HG02678 (cell line): ENCODE measurements around the gene PLCD4.
A peak's percentile ranks its signal among the peaks of the same experiment; 100 is the strongest.

Experiments used
- ATAC-seq: cut with Tn5 transposase; IDR thresholded peaks from one replicate; pipeline ENCODE4 v1.9.1; 2021; ENCODE audit warnings: mild to moderate bottlenecking, moderate library complexity; ENCODE audit not compliant: unreplicated experiment

Gene PLCD4

DNA sequence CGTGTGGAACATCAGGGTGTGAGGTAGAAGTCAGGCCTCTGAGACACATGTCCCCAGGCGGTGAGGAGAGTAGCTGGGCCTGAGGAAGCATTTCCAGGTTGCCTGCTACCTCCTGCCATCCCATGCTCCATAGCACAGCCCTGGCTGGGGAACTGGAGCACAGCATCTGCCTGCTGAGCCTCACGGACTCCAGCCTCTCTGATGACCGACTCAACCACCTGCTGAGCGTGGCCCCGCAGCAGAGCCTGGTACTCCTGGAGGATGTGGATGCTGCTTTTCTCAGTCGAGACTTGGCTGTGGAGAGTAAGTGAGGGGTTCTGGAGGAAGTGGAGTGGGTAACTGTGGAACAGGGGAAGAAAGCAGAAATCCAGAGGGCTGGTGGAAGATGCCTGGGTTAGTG is 54.7 kb downstream of the PLCD4 start:
- ATAC-seq, result no peak

DNA sequence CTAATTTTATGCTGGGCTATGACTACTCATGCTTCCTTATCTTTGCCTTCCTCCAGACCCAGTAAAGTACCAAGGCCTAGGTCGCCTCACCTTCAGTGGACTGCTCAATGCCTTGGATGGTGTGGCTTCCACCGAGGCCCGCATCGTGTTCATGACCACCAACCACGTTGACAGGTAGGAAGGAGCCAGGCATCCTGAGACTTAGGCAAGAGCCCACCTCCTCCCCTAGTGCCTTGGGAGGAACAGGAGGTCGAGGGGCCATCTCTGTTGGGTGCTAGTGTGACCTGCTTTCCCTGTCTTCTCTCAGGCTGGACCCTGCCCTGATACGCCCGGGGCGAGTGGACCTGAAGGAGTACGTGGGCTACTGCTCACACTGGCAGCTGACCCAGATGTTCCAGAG is 55.1 kb downstream of the PLCD4 start:
- no peak for ATAC-seq

DNA sequence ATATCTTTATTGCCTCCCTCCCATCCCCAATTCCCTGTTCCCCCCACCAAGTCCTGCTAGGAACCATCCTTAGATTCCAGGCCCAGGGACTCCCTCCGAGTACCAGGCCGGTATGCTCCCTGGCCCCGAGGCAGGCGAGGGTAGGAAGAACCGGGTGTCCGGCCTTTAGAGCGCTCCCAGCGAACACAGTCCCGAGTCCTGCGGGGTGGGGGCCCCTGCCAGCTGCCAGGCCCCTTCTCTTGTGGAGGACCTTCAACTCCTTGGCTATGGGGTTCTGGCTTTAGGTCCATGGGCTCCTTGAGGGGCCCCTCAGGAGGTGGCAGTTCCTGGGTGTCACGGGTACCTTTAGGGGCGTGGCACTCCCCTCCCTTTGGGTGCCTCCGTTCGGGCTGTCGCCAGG is 56.2 kb downstream of the PLCD4 start:
- ATAC-seq, result no peak

DNA sequence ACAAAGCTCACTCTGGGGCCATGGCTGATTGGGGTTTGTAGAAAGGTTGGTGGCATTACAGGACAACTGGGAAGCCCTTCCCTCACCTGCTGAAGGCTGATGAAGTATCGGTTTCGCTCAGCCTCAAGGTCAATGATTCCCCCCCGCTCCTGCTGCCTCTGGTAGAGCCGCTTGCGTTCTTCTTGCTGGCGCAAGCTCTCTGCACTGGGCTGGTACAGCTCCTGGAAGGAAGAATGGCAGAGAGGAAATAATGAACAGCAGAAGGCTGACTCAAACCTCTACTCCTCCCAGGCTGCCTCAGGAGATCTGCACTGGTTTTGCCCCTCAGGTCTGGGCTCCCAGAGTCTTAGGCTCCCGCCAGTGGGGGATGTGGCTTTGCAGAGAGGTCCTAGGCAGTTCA is 57.0 kb downstream of the PLCD4 start:
- ATAC-seq, result no peak

DNA sequence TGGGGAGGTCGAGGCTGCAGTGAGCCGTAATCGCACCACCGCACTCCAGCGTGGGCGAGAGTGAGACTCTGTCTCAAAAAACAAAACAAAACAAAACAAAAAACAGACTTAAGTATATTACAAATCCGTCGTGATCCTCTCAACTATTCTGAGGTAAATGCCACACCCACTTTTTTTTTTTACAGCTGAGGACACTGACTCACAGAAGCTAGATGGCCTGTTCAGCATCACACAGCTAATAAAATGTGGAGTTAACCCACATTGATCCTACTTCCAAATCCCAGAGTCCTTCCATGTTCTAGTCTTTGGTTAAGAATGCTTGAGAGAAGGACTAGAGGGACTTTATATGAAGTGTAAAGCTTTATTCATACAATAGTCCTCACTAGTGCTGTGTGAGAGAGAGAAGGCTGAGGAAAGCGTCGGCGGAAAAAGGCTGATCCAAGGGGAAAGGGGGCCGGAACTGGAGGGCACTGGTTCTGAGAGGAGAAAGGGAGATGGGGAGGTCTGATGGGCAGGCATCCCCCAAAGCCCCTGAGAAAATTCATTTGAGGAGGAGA is 63.5 kb downstream of the PLCD4 start:
- ATAC-seq, result no peak

DNA sequence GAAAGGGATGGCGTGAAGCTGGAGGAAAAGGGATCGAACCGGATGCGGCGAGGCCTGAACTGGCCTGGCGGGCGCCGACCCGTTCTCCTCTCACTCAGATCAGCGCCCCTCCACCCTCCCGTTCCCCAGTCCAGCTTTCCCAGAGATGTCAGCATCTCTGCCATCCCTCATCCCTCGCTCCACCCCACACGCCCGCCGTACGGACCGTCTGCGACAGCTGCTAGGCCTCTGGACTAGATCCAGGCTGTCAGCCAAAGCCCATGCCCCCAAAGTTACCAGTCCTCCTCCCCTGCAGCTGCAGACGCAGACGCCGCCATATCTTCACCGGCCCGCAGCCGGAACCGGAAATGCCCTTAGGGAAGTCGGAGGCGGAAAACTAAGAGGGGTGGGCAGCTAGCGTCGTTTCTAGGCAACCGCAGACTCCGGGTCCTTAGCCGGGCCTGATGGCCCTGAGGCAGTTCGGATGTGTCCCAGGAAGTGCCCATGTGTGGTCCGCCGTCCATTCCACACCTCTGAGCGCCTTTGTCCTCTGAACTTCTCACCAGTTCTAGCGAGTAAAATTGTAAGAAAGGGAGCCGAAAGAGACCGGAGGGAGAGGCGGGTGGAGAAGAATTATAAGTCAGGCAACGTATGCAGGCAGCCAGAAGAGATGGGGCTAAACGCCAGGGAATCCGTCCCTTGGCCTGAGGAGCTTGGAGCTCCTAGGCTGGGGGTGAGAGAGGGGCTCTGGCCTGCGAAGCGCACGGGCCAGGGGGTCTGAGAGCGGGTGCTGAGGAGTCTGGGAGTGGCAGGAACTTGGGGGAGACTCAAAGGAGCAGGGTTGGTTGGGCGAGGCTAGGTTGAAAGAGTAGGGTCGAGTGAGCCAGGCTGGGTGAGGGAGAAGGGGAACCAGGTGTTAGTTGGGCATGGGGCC is 64.2 kb downstream of the PLCD4 start, which contains the start of the genes RNF25 and STK36:
RNF25 (minus strand) TSS at position 349 of the 913 bp plus-strand sequence; CDS start at position 317, 32 bp downstream.
STK36 (plus strand) TSS at position 433 of the 913 bp plus-strand sequence. CDS start 744 bp downstream, outside the sequence.
- peak; percentile 99 for ATAC-seq

DNA sequence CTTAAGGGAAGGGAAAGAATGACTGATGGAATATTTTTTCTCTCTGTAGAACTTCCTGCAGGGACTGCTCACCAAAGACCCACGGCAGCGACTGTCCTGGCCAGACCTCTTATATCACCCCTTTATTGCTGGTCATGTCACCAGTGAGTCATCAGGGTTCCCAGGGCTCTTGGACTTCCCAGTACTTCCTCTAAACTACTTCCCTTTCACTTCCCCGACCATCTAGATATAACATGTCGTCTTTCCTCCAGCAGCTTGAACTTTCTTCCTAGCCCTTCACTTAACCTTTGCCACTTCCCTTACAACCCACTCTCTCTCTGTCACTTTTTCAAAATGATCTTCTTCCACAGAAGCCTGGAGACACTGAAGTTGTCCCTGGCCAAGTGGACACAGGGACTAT is 71.4 kb downstream of the PLCD4 start:
- no peak for ATAC-seq

DNA sequence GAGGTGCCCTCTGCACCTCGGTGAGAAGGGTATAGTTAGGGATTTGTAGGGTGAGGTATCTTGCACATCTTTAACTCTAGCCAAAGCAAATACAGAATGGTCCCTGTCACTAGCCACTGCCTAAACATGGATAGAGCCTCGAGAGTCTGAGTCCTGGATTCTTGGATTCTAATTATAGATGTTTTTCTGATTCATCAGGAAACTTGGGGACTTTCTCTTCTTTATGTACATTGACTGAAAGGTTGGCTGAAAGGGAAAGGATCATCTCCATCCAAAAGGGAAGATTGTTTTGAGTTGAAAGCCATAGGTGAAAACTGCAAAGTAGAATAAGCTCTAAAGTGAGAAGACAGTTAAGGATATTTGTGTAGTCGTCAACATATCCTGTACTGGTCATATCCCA is 72.4 kb downstream of the PLCD4 start:
- no peak for ATAC-seq
